GM19395 (cell line): Measurements from ENCODE around the gene NOD1.
A peak's percentile ranks its signal among the peaks of the same experiment; 100 is the strongest.
"Not testable (repeated sequence)": the region's sequence is repeated elsewhere in the genome, so short reads cannot be mapped to it uniquely, and the experiment has no call there.

Experiments
- ATAC-seq: cut with Tn5 transposase; IDR thresholded peaks from one replicate; pipeline ENCODE4 v1.9.1; 2021; ENCODE audit warnings: mild to moderate bottlenecking, moderate library complexity; ENCODE audit not compliant: unreplicated experiment

The NOD1 gene

GRCh38 chr7:30478349-30479201 lies at the start of gene NOD1:
NOD1 (minus strand) TSS chr7:30478784; CDS start chr7:30456921, 21,863 bp downstream.
- ATAC-seq, result peak; percentile 91

- ATAC-seq, result not testable (repeated sequence)
These were observed 48.7 kb upstream of the NOD1 start for GRCh38 chr7:30527297-30527696.

DNA sequence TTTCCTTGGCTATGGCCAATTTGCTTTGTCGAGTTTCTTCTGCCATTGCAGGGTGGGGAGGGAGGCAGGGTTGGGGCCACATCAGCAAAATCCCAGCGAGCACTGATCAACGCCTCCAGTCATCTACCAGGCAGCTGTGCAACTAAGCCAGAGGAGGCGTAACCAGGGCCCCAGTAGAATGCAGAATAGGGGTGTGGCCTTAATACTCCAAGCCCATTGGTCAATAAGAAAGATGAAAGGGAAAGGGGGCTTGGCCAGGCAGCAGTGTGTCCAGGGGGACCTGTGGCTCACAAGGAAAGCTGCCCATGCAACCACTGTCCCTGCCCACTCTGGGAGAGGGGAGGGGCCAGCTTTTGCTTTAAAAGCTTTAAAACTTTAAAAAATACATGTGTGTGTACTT lies 47.6 kb upstream of the NOD1 start:
- no peak for ATAC-seq

DNA sequence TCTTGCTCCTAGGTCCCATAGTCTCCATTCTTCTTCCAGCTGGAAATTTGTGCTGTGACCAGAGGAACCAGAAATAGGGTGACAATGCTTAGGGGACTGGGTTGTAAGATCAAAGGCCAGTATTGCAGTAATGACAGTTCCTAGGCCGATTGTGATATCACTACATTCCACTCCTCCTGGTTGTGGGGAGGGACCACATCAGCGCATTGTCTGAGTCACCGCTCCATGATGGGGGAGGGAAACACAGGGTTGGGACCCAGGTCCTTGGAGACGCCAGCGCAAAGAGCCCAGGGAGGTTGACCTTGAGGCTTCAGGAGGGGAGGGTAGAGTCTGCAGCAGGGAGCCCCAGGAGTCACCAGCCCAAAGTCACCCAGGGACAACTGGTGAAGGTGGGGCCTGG lies 46.8 kb upstream of the NOD1 start:
- no peak for ATAC-seq

GRCh38 chr7:30524545-30524944 lies 46.0 kb upstream of the NOD1 start:
- ATAC-seq, result no peak

GRCh38 chr7:30523466-30523865 lies 44.9 kb upstream of the NOD1 start:
- ATAC-seq, result no peak

DNA sequence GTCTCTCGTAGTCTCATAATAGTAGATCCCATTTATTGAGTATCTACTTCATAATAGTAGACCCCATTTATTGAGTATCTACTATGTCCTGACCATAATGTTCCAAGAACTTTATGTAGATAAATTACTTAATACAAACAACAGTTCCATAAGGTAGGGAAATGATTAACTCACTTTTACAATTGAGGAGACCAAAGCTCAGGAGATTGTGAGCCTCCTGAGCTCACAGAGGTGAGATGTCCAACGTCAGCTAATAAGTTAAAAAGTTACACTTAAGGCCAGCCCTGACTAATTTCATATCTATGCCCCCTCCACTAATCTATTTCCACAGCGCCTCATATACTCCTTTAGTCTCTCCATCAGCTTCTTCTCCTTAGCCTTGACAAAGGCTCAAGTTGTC lies 43.6 kb upstream of the NOD1 start:
- ATAC-seq, result no peak

DNA sequence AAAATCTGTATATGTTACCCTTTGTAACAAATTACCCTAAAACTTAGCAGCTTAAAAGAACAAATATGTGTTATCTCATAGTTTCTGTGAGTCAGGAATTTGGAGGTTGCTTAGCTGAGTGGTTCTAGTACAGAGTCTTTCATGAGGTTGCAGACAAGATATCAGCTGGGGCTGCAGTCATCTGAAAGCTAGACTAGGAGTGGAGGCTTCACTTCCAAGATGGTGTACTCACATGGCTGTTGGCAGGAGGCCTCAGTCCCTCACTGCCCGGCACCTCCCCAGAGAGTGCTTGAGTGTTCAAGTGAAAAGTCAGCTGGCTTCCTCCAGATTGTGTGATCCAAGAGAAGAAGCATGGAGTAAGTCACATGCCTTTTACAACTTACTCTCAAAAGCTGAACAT lies 42.9 kb upstream of the NOD1 start:
- ATAC-seq, result no peak

DNA sequence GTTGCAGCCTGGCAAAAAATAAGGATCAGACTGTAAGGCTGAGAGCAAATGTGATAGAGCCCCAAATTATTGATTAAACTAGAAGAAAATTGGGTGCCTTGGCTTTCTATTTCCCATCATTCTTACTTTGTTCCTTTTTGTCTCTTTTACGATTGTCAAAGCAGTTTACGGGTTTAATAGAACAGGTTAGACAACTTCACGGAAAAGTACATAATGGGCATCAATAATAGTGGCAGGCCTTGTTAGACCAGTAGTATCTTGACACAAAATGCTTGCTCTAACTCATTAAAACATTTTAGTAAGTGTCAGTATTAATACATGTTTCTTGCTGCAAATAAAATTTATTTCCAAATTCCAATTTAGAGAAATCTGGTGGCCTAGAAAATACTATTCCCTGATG lies 40.5 kb upstream of the NOD1 start:
- no peak for ATAC-seq

- no peak for ATAC-seq
These were observed 37.2 kb upstream of the NOD1 start for GRCh38 chr7:30515761-30516160.

DNA sequence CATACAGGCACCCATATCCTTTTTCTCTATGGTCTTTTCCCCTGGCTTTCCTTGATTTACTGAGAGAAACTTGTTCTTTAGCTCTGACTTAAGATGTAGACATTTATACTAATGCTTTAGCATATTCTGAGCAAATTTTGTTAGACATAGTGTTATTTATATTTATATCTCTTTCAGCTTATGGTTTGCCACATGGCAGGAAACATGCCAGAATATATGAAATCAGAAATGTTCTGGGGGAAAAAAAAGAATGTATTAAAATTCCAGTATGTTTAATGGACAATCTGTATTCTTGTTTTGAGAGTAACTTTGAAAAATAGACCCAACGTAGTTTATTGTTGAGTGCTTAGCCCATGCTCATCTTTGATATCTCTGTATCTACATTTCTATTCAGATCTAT lies 36.2 kb upstream of the NOD1 start:
- ATAC-seq, result no peak

DNA sequence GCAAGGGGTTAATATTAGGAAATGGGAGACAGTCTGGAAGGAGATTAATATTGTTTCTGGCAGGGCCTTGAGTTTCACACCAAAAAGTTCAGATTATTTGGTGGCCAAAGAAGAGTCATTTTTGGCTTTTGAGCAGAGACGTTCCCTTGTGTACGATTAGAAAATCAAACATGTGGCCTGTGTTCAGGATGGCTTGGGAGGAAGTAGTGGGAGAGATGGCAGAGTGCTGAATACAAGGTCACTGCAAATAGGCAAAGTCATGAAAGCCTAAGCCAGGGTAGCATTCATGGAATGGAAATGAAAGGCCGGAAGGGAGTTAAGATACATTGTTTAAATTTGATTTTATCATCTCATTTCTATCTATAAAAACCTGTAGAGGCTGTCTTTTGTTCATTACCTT lies 35.6 kb upstream of the NOD1 start:
- no peak for ATAC-seq

- no peak for ATAC-seq
These were observed 35.2 kb upstream of the NOD1 start for GRCh38 chr7:30513762-30514161.

- no peak for ATAC-seq
These were observed 33.5 kb upstream of the NOD1 start for GRCh38 chr7:30511973-30512662.

- no peak for ATAC-seq
These were observed 32.9 kb upstream of the NOD1 start for GRCh38 chr7:30511494-30511893.

DNA sequence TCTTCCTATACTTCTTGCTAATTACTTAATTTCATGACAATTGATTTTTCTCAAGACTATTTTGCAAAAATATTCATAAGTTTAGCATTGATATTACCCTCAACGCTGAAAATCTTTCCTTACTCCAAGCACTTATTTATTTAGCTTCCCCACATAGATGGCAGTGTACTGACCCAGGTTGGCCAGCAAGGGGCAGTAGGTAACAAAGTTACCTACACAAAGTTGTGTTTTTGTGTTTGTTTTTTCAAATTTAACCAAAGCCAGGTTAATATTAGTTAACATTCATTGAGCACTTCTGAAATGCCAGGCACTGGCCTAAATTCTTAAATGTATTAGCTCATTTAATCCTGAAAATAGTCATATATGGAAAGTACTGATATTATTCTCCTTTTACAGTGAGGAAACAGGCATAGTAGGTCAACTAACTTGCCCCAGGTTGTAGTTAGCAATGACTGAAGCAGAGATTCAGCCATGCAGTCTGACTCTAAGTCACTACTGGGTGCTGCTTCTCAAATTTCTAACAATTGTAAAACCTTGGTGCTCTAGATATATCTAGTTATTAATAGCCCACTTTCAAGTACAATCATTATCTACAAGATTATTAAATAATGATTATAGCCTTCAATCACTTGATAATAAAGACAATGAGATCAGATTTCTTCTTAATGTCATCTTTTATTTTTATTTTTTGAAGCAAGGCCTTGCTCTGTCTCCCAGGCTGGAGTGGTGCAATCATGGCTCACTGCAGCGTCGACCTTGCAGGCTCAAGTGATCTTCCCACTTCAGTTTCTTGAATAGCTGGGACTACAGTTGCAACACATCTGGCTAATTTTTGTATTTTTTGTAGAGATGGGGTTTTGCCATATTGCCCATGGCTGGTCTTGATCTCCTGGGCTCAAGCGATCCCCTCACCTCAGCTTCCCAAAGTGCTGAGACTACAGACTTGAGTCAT lies 31.8 kb upstream of the NOD1 start:
- no peak for ATAC-seq

- not testable (repeated sequence) for ATAC-seq
These were observed 30.7 kb upstream of the NOD1 start for GRCh38 chr7:30509171-30509857.

DNA sequence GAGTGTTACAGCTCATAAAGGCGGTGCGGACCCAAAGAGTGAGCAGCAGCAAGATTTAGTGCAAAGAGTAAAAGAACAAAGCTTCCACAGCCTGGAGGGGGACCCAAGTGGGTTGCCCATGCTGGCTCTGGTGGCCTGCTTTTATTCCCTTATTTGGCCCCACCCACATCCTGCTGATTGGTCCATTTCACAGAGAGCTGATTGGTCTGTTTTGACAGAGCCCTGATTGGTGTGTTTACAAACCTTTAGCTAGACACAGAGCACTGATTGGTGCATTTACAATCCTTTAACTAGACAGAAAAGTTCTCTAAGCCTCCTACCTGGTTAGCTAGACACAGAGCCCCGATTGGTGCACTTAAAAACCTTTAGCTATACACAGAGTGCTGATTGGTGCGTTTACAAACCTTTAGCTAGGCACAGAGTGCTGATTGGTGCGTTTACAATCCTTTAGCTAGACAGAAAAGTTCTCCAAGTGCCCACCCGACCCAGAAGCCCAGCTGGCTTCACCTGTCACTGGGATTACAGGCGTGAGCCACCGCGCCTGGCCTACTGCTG lies 28.8 kb upstream of the NOD1 start:
- ATAC-seq, result not testable (repeated sequence)

DNA sequence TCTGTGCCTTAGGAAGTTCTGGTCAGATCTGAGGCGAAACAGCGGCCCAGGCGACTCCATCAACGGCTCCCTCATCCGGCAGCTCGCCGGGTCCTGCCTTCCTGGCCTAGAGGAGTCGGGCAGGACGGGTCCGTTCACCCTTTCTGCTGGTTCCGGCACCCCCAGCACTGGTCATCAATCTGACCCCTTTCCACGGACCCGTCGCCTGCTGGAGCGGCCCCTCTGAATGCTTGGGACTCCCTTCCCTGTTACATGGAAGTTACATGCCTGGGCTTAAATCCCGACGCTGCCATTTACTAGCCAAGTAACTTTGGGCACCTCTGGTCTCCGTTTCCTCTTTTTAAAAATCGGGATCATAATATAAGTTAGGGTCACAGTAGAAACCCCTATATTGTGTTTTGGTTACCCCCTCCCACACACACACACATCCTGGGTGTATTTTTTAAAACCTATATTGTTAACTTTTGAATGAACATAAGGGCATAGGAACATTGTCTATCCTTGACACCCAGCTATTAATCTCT lies 26.7 kb upstream of the NOD1 start:
- peak; percentile 32 for ATAC-seq
